MM.1S (cell line): Measurements from ENCODE around the gene MATN1.

Source experiments
- DNase-seq: peaks from one replicate; pipeline ENCODE4 v3.0.0-alpha.2; 2015
- H2AFZ ChIP-seq: fragments of 300-600 bp; sonication (generic); 2 replicates; pipeline ENCODE4 v1.6.0; 2016; ENCODE audit warnings: antibody characterized with exemption, low read length
- H3F3A ChIP-seq: fragments of 300-600 bp; sonication (generic); 2 replicates; pipeline ENCODE4 v1.6.1; 2016; ENCODE audit warnings: mild to moderate bottlenecking, antibody characterized with exemption, low read length, moderate library complexity, mixed read lengths; ENCODE audit not compliant: insufficient read depth
- H3K27ac ChIP-seq: fragments of 300-600 bp; sonication (generic); 2 replicates; pipeline ENCODE4 v1.5.1; 2016; ENCODE audit warnings: mild to moderate bottlenecking, low read length
- H3K27me3 ChIP-seq: fragments of 300-600 bp; sonication (generic); replicated peaks from 2 replicates; pipeline ENCODE4 v1.6.0; 2016; ENCODE audit warnings: low read length; ENCODE audit not compliant: insufficient read depth
- H3K36me3 ChIP-seq: fragments of 300-600 bp; sonication (generic); replicated peaks from 2 replicates; pipeline ENCODE4 v1.6.1; 2016; ENCODE audit warnings: mild to moderate bottlenecking, low read length, mixed read lengths; ENCODE audit not compliant: insufficient read depth
- H3K4me1 ChIP-seq: fragments of 300-600 bp; sonication (generic); 2 replicates; pipeline ENCODE4 v1.6.1; 2016; ENCODE audit warnings: low read length, mixed read lengths
- H3K4me2 ChIP-seq: fragments of 300-600 bp; sonication (generic); 2 replicates; pipeline ENCODE4 v1.6.0; 2016; ENCODE audit warnings: low read depth, low read length
- H3K4me3 ChIP-seq: fragments of 300-600 bp; sonication (generic); 2 replicates; pipeline ENCODE4 v1.5.1; 2016; ENCODE audit warnings: low read length, mixed read lengths
- H3K79me2 ChIP-seq: fragments of 300-600 bp; sonication (generic); 2 replicates; pipeline ENCODE4 v1.6.1; 2016; ENCODE audit warnings: mixed run types, low read length, mixed read lengths
- H3K9ac ChIP-seq: fragments of 300-600 bp; sonication (generic); 2 replicates; pipeline ENCODE4 v1.6.1; 2016; ENCODE audit warnings: low read length, mixed read lengths
- H3K9me2 ChIP-seq: fragments of 300-600 bp; sonication (generic); replicated peaks from 2 replicates; pipeline ENCODE4 v1.6.1; 2016; ENCODE audit warnings: mild to moderate bottlenecking, low read length, mixed read lengths; ENCODE audit not compliant: insufficient read depth
- H3K9me3 ChIP-seq: fragments of 300-600 bp; sonication (generic); replicated peaks from 2 replicates; pipeline ENCODE4 v1.6.1; 2016; ENCODE audit warnings: mild to moderate bottlenecking, low read length, mixed read lengths; ENCODE audit not compliant: insufficient read depth
- H4K20me1 ChIP-seq: fragments of 300-600 bp; sonication (generic); 2 replicates; pipeline ENCODE4 v1.6.1; 2016; ENCODE audit warnings: mild to moderate bottlenecking, low read length, moderate library complexity, mixed read lengths; ENCODE audit not compliant: insufficient read depth
- CTCF ChIP-seq: fragments of 300-600 bp; sonication (generic); IDR thresholded peaks from 2 replicates; pipeline ENCODE4 v1.5.1; 2016; ENCODE audit warnings: antibody characterized with exemption, low read length, mixed read lengths
- EZH2 ChIP-seq: fragments of 300-600 bp; sonication (generic); optimal IDR thresholded peaks from 2 replicates; pipeline ENCODE3; 2017; ENCODE audit warnings: low read depth, mild to moderate bottlenecking, antibody characterized with exemption, low read length, mixed read lengths
- EZH2phosphoT487 ChIP-seq: fragments of 300-600 bp; sonication (generic); IDR thresholded peaks from 2 replicates; pipeline ENCODE4 v1.6.1; 2018; ENCODE audit warnings: antibody characterized with exemption, low read length

The MATN1 gene

GRCh38 chr1:30705698-30706097, 17.7 kb downstream of the MATN1 start:
- Histone ChIP-seq H3K9me2 (no peaks in the 10 kb centered on the region), H3F3A (no peaks in the 10 kb centered on the region), H3K4me1 (no peaks in the 10 kb centered on the region), H3K36me3 (no peaks in the 10 kb centered on the region), H3K27me3 (peaks cover 96% of the 10 kb centered on the region), H3K79me2 (no peaks in the 10 kb centered on the region), H3K4me2 (no peak overlapping the region), H3K27ac (no peak overlapping the region), H2AFZ (no peak overlapping the region), H3K9ac (no peak overlapping the region), H4K20me1 (no peaks in the 10 kb centered on the region), H3K9me3 (no peaks in the 10 kb centered on the region), H3K4me3 (no peak overlapping the region)
- no peak for DNase-seq
- TF ChIP-seq CTCF (no peak), EZH2phosphoT487 (no peak), EZH2 (no peak)

- no peak for DNase-seq
- Histone ChIP-seq H3K79me2 (no peaks in the 10 kb centered on the region), H3K36me3 (no peaks in the 10 kb centered on the region), H3K9ac (no peak overlapping the region), H3K9me3 (no peaks in the 10 kb centered on the region), H4K20me1 (no peaks in the 10 kb centered on the region), H3K27me3 (peaks cover 96% of the 10 kb centered on the region), H3K4me1 (no peaks in the 10 kb centered on the region), H2AFZ (no peak overlapping the region), H3K4me2 (no peak overlapping the region), H3K27ac (no peak overlapping the region), H3F3A (no peaks in the 10 kb centered on the region), H3K9me2 (no peaks in the 10 kb centered on the region), H3K4me3 (no peak overlapping the region)
- TF ChIP-seq EZH2 (no peak), CTCF (no peak), EZH2phosphoT487 (no peak)
Measured at GRCh38 chr1:30704765-30705509, 18.4 kb downstream of the MATN1 start.

- H4K20me1 ChIP-seq, result no peaks in the 10 kb centered on the region
- H2AFZ ChIP-seq, result no peak overlapping the region
- H3F3A ChIP-seq, result no peaks in the 10 kb centered on the region
- no peaks in the 10 kb centered on the region for H3K36me3 ChIP-seq
- no peak overlapping the region for H3K9ac ChIP-seq
- DNase-seq, result no peak
- no peak for TF ChIP-seq CTCF
- TF ChIP-seq EZH2, result no peak
- TF ChIP-seq EZH2phosphoT487, result no peak
- H3K4me1 ChIP-seq, result no peaks in the 10 kb centered on the region
- no peak overlapping the region for H3K4me3 ChIP-seq
- peaks cover 92% of the 10 kb centered on the region for H3K27me3 ChIP-seq
- no peak overlapping the region for H3K4me2 ChIP-seq
- H3K9me2 ChIP-seq, result no peaks in the 10 kb centered on the region
- no peak overlapping the region for H3K27ac ChIP-seq
- H3K9me3 ChIP-seq, result no peaks in the 10 kb centered on the region
- no peaks in the 10 kb centered on the region for H3K79me2 ChIP-seq
Measured at GRCh38 chr1:30704271-30704670, 19.1 kb downstream of the MATN1 start.
